ENCODE data around the gene FNBP1.

- TF ChIP-seq YY1 (tag by site-specific recombination; IDR thresholded peaks at IDR 0.05): no peak
- TF ChIP-seq CTCF (tag by site-specific recombination; IDR thresholded peaks at IDR 0.05): no peak
- no peak for TF ChIP-seq ZNF558 (tag by site-specific recombination; IDR thresholded peaks at IDR 0.05)
- TF ChIP-seq ZNF785 (tag by site-specific recombination; IDR thresholded peaks at IDR 0.05): no peak
- no peak for TF ChIP-seq ZNF707 (tag by site-specific recombination; IDR thresholded peaks at IDR 0.05)
- TF ChIP-seq ZEB2 (tag by site-specific recombination; IDR thresholded peaks at IDR 0.05): no peak
- no peak for TF ChIP-seq KLF10 (tag by site-specific recombination; IDR thresholded peaks at IDR 0.05)
- TF ChIP-seq KLF16 (tag by site-specific recombination; IDR thresholded peaks at IDR 0.05): no peak
Observed at GRCh38 chr9:130042406-130042884, 544 bp downstream of the FNBP1 start.
